Thyroid gland (tissue), 4 donors: ENCODE measurements around the gene SPINT4.

Experiments used
- POLR2A ChIP-seq, 2 donors: fragments of 450-650 bp; IDR thresholded peaks; one replicate each; pipeline ENCODE4 v1.6.1; 2017; ENCODE audit warnings: antibody characterized with exemption in 2 of 2, mild to moderate bottlenecking in 2 of 2, moderate library complexity in 1 of 2
- TF ChIP-seq, protein P1 (sequence below), 6 experiments: fragments of 200-600 bp in 3 of 6; fragments of 450-650 bp in 3 of 6; sonication (generic) in 3 of 6; IDR thresholded peaks; one replicate each; pipeline ENCODE4 v1.5.1; 2016 to 2019; ENCODE audit warnings: antibody characterized with exemption in 6 of 6, mild to moderate bottlenecking in 2 of 6, inconsistent platforms in 1 of 6, moderate library complexity in 1 of 6

DNA sequence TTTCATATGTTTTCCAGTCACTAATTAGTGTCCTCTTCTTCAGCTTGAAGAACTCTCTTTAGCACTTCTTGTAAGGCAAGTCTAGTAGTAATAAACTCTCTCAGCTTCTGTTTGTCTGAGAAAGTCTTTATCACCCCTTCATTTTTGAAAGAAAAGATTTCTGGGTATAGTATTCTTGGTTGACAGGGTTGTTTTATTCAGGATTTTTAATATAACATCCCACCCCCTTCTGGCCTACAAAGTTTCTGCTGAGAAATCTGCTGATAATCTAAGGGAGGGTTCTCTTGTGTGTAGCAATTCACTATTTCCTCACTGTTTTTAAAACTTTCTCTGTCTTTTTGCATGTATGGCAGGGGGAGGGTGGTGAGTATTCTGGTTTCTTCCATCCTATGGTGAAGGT is 42.5 kb upstream of the SPINT4 start:
- TF ChIP-seq, protein P1, sequence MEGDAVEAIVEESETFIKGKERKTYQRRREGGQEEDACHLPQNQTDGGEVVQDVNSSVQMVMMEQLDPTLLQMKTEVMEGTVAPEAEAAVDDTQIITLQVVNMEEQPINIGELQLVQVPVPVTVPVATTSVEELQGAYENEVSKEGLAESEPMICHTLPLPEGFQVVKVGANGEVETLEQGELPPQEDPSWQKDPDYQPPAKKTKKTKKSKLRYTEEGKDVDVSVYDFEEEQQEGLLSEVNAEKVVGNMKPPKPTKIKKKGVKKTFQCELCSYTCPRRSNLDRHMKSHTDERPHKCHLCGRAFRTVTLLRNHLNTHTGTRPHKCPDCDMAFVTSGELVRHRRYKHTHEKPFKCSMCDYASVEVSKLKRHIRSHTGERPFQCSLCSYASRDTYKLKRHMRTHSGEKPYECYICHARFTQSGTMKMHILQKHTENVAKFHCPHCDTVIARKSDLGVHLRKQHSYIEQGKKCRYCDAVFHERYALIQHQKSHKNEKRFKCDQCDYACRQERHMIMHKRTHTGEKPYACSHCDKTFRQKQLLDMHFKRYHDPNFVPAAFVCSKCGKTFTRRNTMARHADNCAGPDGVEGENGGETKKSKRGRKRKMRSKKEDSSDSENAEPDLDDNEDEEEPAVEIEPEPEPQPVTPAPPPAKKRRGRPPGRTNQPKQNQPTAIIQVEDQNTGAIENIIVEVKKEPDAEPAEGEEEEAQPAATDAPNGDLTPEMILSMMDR (IDR thresholded peaks at IDR 0.05): no peak
- no peak for TF ChIP-seq POLR2A (IDR thresholded peaks at IDR 0.05)
